Measurements from ENCODE around the gene UBE2D1.

- TF ChIP-seq CTCF (IDR thresholded peaks at IDR 0.05), result no peak
- TF ChIP-seq POLR2A (IDR thresholded peaks at IDR 0.05), result no peak
These were observed 16.0 kb downstream of the UBE2D1 start for GRCh38 chr10:58350619-58351323.

Measured in right lobe of liver (tissue), 4 donors.